ENCODE measurements around the gene NKAIN1. TPM values are rescaled to one million over a fixed set of nuclear protein-coding genes. Genes with fewer than 3 reads are reported as not detected.

The NKAIN1 gene
- total and polyA plus RNA-seq, 2 experiments from 2014 or later = 14.7 to 56.7 TPM

Other genes with a start within 250 kb of the NKAIN1 start
- gene PUM1, start 174.2 kb downstream of the NKAIN1 start, total RNA-seq (2014; rRNA removed; shearing (Covaris generic)) = 117 and 121 TPM in 2 replicates
- 44.4 and 49.5 TPM in 2 replicates for gene PUM1, start 174.2 kb downstream of the NKAIN1 start, polyA plus RNA-seq (2016; fragmentation: Nextera tagmentation; extraction: Ambion mirVana)
- 117 and 135 TPM in 2 replicates for gene SNRNP40, start 56.9 kb upstream of the NKAIN1 start, total RNA-seq (2014; rRNA removed; shearing (Covaris generic))
- 84.3 and 90.0 TPM in 2 replicates for gene SNRNP40, start 56.9 kb upstream of the NKAIN1 start, polyA plus RNA-seq (2016; fragmentation: Nextera tagmentation; extraction: Ambion mirVana)
- gene ZCCHC17, start 57.1 kb upstream of the NKAIN1 start, total RNA-seq (2014; rRNA removed; shearing (Covaris generic)) = 40.1 and 43.7 TPM in 2 replicates
- gene ZCCHC17, start 57.1 kb upstream of the NKAIN1 start, polyA plus RNA-seq (2016; fragmentation: Nextera tagmentation; extraction: Ambion mirVana) = 125 and 134 TPM in 2 replicates
- gene FABP3, start 133.2 kb upstream of the NKAIN1 start, total RNA-seq (2014; rRNA removed; shearing (Covaris generic)) = 19.3 and 27.9 TPM in 2 replicates
- gene FABP3, start 133.2 kb upstream of the NKAIN1 start, polyA plus RNA-seq (2016; fragmentation: Nextera tagmentation; extraction: Ambion mirVana) = 50.0 and 50.2 TPM in 2 replicates
- gene SERINC2, start 173.3 kb upstream of the NKAIN1 start, total RNA-seq (2014; rRNA removed; shearing (Covaris generic)) = 18.8 and 20.5 TPM in 2 replicates
- gene SERINC2, start 173.3 kb upstream of the NKAIN1 start, polyA plus RNA-seq (2016; fragmentation: Nextera tagmentation; extraction: Ambion mirVana) = 22.5 and 23.3 TPM in 2 replicates

All from GM23338 (cell line).